Measurements from ENCODE around the gene PRR12.
A peak's percentile ranks its signal among the peaks of the same experiment; 100 is the strongest.

Gene PRR12

GRCh38 chr19:49624967-49625910 is 34.3 kb downstream of the PRR12 start:
- H3K9me3 Mint-ChIP-seq, result no peaks in the 10 kb centered on the region
- no peaks in the 10 kb centered on the region for H3K4me1 Mint-ChIP-seq
- H3K36me3 Mint-ChIP-seq (ENCODE audit: low read depth), result peaks cover 64% of the 10 kb centered on the region
- H3K27me3 Mint-ChIP-seq (ENCODE audit: low read depth), result no peaks in the 10 kb centered on the region
- no peak overlapping the region for H3K27ac Mint-ChIP-seq
- no peak for TF ChIP-seq CTCF (IDR thresholded peaks at IDR 0.05; ENCODE audit: unreplicated experiment in 3 of 3)
- no peak overlapping the region for H3K4me3 Mint-ChIP-seq

- H3K36me3 Mint-ChIP-seq (ENCODE audit: low read depth), result peaks cover 62% of the 10 kb centered on the region
- no peaks in the 10 kb centered on the region for H3K27me3 Mint-ChIP-seq (ENCODE audit: low read depth)
- no peak overlapping the region for H3K4me3 Mint-ChIP-seq
- no peak for TF ChIP-seq CTCF (IDR thresholded peaks at IDR 0.05; ENCODE audit: unreplicated experiment in 3 of 3)
- H3K9me3 Mint-ChIP-seq, result no peaks in the 10 kb centered on the region
- no peak overlapping the region for H3K27ac Mint-ChIP-seq
- peaks cover 7% of the 10 kb centered on the region for H3K4me1 Mint-ChIP-seq
Measured at GRCh38 chr19:49626226-49626625, 35.2 kb downstream of the PRR12 start.

- Mint-ChIP-seq H3K36me3 (ENCODE audit: low read depth) (peaks cover 35% of the 10 kb centered on the region), H3K4me1 (peaks cover 7% of the 10 kb centered on the region), H3K27me3 (ENCODE audit: low read depth) (no peaks in the 10 kb centered on the region), H3K27ac (no peak overlapping the region), H3K4me3 (no peak overlapping the region), H3K9me3 (no peaks in the 10 kb centered on the region)
- no peak for TF ChIP-seq CTCF (IDR thresholded peaks at IDR 0.05; ENCODE audit: unreplicated experiment in 3 of 3)
Measured at GRCh38 chr19:49629659-49630058, 38.7 kb downstream of the PRR12 start.

- Mint-ChIP-seq H3K4me1 (peaks cover 18% of the 10 kb centered on the region), H3K27ac (peak overlapping the region in 2 of 3 experiments; percentile 10 to 60), H3K9me3 (no peaks in the 10 kb centered on the region), H3K4me3 (no peak overlapping the region), H3K27me3 (ENCODE audit: low read depth) (peaks cover 5% of the 10 kb centered on the region), H3K36me3 (ENCODE audit: low read depth) (peaks cover 30% of the 10 kb centered on the region)
- TF ChIP-seq CTCF (IDR thresholded peaks at IDR 0.05; ENCODE audit: unreplicated experiment in 3 of 3), result no peak
Measured at GRCh38 chr19:49631014-49631588, 40.1 kb downstream of the PRR12 start.

GRCh38 chr19:49631610-49632192 is 40.7 kb downstream of the PRR12 start:
- no peak for TF ChIP-seq CTCF (IDR thresholded peaks at IDR 0.05; ENCODE audit: unreplicated experiment in 3 of 3)
- no peak overlapping the region for H3K4me3 Mint-ChIP-seq
- H3K4me1 Mint-ChIP-seq, result peaks cover 21% of the 10 kb centered on the region
- no peak overlapping the region for H3K27ac Mint-ChIP-seq
- H3K36me3 Mint-ChIP-seq (ENCODE audit: low read depth), result peaks cover 25% of the 10 kb centered on the region
- peaks cover 7% of the 10 kb centered on the region for H3K27me3 Mint-ChIP-seq (ENCODE audit: low read depth)
- H3K9me3 Mint-ChIP-seq, result no peaks in the 10 kb centered on the region
